Activated T-helper 1 cell treated with anti-CD3 and anti-CD28 coated beads, Interleukin-12 subunit alpha, Interleukin-12 subunit beta, Interleukin-2, Interleukin-4 antibody, amounts not matched to agents 30 ng/mL and 10 ng/mL and 1 ng/mL, durations not matched to agents 14 hours and 24 hours and 36 hours (primary cell): ENCODE measurements around the gene RAD9B. TPM values are rescaled to one million over a fixed set of nuclear protein-coding genes. Genes with fewer than 3 reads are reported as not detected.

Source experiments
- DNase-seq: peaks from one replicate; pipeline ENCODE4 v3.0.0; 2021; ENCODE audit warnings: low spot score
- H3K27ac Mint-ChIP-seq: one replicate; pipeline ENCODE4 v1.8.0; 2021; ENCODE audit warnings: mild to moderate bottlenecking, mixed read lengths
- H3K27me3 Mint-ChIP-seq: one replicate; pipeline ENCODE4 v1.8.0; 2022; ENCODE audit warnings: mild to moderate bottlenecking, moderate library complexity, mixed read lengths; ENCODE audit not compliant: insufficient read depth
- H3K36me3 Mint-ChIP-seq: one replicate; pipeline ENCODE4 v1.8.0; 2021; ENCODE audit warnings: low read depth, mixed read lengths
- H3K4me1 Mint-ChIP-seq: one replicate; pipeline ENCODE4 v1.8.0; 2021; ENCODE audit warnings: low read depth, mixed read lengths
- H3K4me3 Mint-ChIP-seq: one replicate; pipeline ENCODE4 v1.8.0; 2021; ENCODE audit warnings: mild to moderate bottlenecking, moderate library complexity, mixed read lengths
- H3K9me3 Mint-ChIP-seq: one replicate; pipeline ENCODE4 v1.8.0; 2021; ENCODE audit warnings: mixed read lengths
- intact Hi-C: fragments of 100-400 bp; cut with micrococcal nuclease; formaldehyde crosslinking; loops from one replicate; pipeline ENCODE4 v1.15.1; 2024
- total RNA-seq: library from RNA; stranded (reverse); gene quantifications from 2 replicates; pipeline ENCODE4 v1.2.3, GENCODE V29; 2022

Gene RAD9B
- total RNA-seq, 1 donor from 2014 or later: 0.88 TPM

GRCh38 chr12:110548678-110549077 is 46.5 kb downstream of the RAD9B start:
- intact Hi-C loops: no loop called here
- Mint-ChIP-seq H3K27me3 (no peaks in the 10 kb centered on the region), H3K4me1 (peaks cover 53% of the 10 kb centered on the region)

GRCh38 chr12:110549716-110550115 is 47.6 kb downstream of the RAD9B start:
- no peaks in the 10 kb centered on the region for H3K9me3 Mint-ChIP-seq
- no peak overlapping the region for H3K4me3 Mint-ChIP-seq
- peaks cover 55% of the 10 kb centered on the region for H3K4me1 Mint-ChIP-seq
- intact Hi-C loops: no loop called here
- H3K27me3 Mint-ChIP-seq: no peaks in the 10 kb centered on the region
- H3K27ac Mint-ChIP-seq: no peak overlapping the region
- H3K36me3 Mint-ChIP-seq: peaks cover 39% of the 10 kb centered on the region
- no peak for DNase-seq

More at GRCh38 chr12:110548678-110549077, 46.5 kb downstream of the RAD9B start:
- DNase-seq: no peak
- Mint-ChIP-seq H3K36me3 (peaks cover 40% of the 10 kb centered on the region), H3K27ac (no peak overlapping the region), H3K4me3 (no peak overlapping the region), H3K9me3 (no peaks in the 10 kb centered on the region)

- intact Hi-C loops: no loop called here
Measured at GRCh38 chr12:110550981-110551380, 48.9 kb downstream of the RAD9B start.

More at GRCh38 chr12:110550981-110551380, 48.9 kb downstream of the RAD9B start:
- no peak for DNase-seq
- peaks cover 31% of the 10 kb centered on the region for H3K36me3 Mint-ChIP-seq
- H3K27ac Mint-ChIP-seq: no peak overlapping the region
- H3K27me3 Mint-ChIP-seq: no peaks in the 10 kb centered on the region
- H3K9me3 Mint-ChIP-seq: no peaks in the 10 kb centered on the region
- H3K4me3 Mint-ChIP-seq: no peak overlapping the region
- peaks cover 61% of the 10 kb centered on the region for H3K4me1 Mint-ChIP-seq

Other genes with a start within 250 kb of the RAD9B start
- gene ATP2A2, start 221.1 kb upstream of the RAD9B start, total RNA-seq: 208 and 211 TPM in 2 replicates
- gene ANAPC7, start 98.6 kb upstream of the RAD9B start, total RNA-seq: 72.0 and 72.6 TPM in 2 replicates
- 279 and 290 TPM in 2 replicates for gene ARPC3, start 52.0 kb upstream of the RAD9B start, total RNA-seq
- 50.3 and 55.5 TPM in 2 replicates for gene GPN3, start 34.1 kb upstream of the RAD9B start, total RNA-seq
- 40.8 and 45.9 TPM in 2 replicates for gene FAM216A, start 33.5 kb upstream of the RAD9B start, total RNA-seq
- gene VPS29, start 220 bp upstream of the RAD9B start, total RNA-seq: 109 and 111 TPM in 2 replicates
- gene PPTC7, start 81.0 kb downstream of the RAD9B start, total RNA-seq: 57.9 and 59.1 TPM in 2 replicates
- 7.6 and 8.8 TPM in 2 replicates for gene TCTN1, start 111.8 kb downstream of the RAD9B start, total RNA-seq
- 13.8 and 16.7 TPM in 2 replicates for gene HVCN1, start 186.8 kb downstream of the RAD9B start, total RNA-seq
- 449 and 469 TPM in 2 replicates for gene PPP1CC, start 240.6 kb downstream of the RAD9B start, total RNA-seq